Measurements from ENCODE around the gene TMOD4.
"Not testable (repeated sequence)": the region's sequence is repeated elsewhere in the genome, so short reads cannot be mapped to it uniquely, and the experiment has no call there.

TMOD4 gene

GRCh38 chr1:151175863-151176262, at the start of gene TMOD4:
TSS of gene TMOD4 (minus strand) at chr1:151175981. CDS start at chr1:151174875, 1,106 bp downstream.
- Histone ChIP-seq H3K4me3 (ENCODE audit: low read length) (no peak within 1 kb of the TSS), H3K27me3 (ENCODE audit: control insufficient read depth, insufficient read depth, low read length) (no peaks in the 10 kb centered on the region), H3K9me3 (ENCODE audit: control insufficient read depth, low read length) (no peaks in the 10 kb centered on the region), H3K9ac (ENCODE audit: low read length) (no peak within 1 kb of the TSS), H3K36me3 (ENCODE audit: control insufficient read depth, insufficient read depth, low read length) (peaks cover 6% of the 10 kb centered on the region), H3K4me1 (ENCODE audit: control insufficient read depth, insufficient read depth, low read length) (no peaks in the 10 kb centered on the region)

- Histone ChIP-seq H3K4me3 (ENCODE audit: low read length) (no peak overlapping the region), H3K9me3 (ENCODE audit: control insufficient read depth, low read length) (no peaks in the 10 kb centered on the region)
Measured at GRCh38 chr1:151222130-151222529, 46.3 kb upstream of the TMOD4 start.

GRCh38 chr1:151221616-151222015, 45.8 kb upstream of the TMOD4 start:
- no peaks in the 10 kb centered on the region for H3K27me3 ChIP-seq (ENCODE audit: control insufficient read depth, insufficient read depth, low read length)
- no peak overlapping the region for H3K9ac ChIP-seq (ENCODE audit: low read length)
- no peaks in the 10 kb centered on the region for H3K4me1 ChIP-seq (ENCODE audit: control insufficient read depth, insufficient read depth, low read length)
- no peaks in the 10 kb centered on the region for H3K36me3 ChIP-seq (ENCODE audit: control insufficient read depth, insufficient read depth, low read length)
- H3K9me3 ChIP-seq (ENCODE audit: control insufficient read depth, low read length): no peaks in the 10 kb centered on the region
- H3K4me3 ChIP-seq (ENCODE audit: low read length): no peak overlapping the region

More at GRCh38 chr1:151222130-151222529, 46.3 kb upstream of the TMOD4 start:
- no peak overlapping the region for H3K9ac ChIP-seq (ENCODE audit: low read length)
- H3K4me1 ChIP-seq (ENCODE audit: control insufficient read depth, insufficient read depth, low read length): no peaks in the 10 kb centered on the region
- H3K27me3 ChIP-seq (ENCODE audit: control insufficient read depth, insufficient read depth, low read length): no peaks in the 10 kb centered on the region
- H3K36me3 ChIP-seq (ENCODE audit: control insufficient read depth, insufficient read depth, low read length): no peaks in the 10 kb centered on the region

DNA sequence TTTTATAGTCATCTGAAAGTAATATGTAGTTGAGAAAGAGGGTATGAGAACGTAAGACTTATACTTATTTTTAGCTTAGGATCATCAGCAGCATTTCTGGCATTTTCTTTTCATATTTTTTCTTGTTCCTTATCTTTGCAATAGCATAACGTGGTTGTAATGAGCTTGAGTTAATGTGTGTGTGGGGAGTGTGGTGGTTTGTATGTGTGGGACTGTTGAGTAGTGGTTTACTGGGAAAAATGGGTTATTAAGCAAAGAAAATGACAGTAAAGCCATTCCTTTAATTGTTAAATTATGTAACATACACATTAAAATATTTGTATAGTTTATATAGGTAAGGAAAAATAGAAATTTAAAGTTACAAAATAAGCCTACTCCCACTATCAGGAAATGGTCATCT, 37.8 kb upstream of the TMOD4 start:
- H3K9ac ChIP-seq (ENCODE audit: low read length): no peak overlapping the region
- H3K27me3 ChIP-seq (ENCODE audit: control insufficient read depth, insufficient read depth, low read length): no peaks in the 10 kb centered on the region
- no peaks in the 10 kb centered on the region for H3K36me3 ChIP-seq (ENCODE audit: control insufficient read depth, insufficient read depth, low read length)
- no peaks in the 10 kb centered on the region for H3K9me3 ChIP-seq (ENCODE audit: control insufficient read depth, low read length)
- H3K4me3 ChIP-seq (ENCODE audit: low read length): no peak overlapping the region
- no peaks in the 10 kb centered on the region for H3K4me1 ChIP-seq (ENCODE audit: control insufficient read depth, insufficient read depth, low read length)

- Histone ChIP-seq H3K4me1 (ENCODE audit: control insufficient read depth, insufficient read depth, low read length) (no peaks in the 10 kb centered on the region), H3K4me3 (ENCODE audit: low read length) (no peak overlapping the region), H3K27me3 (ENCODE audit: control insufficient read depth, insufficient read depth, low read length) (no peaks in the 10 kb centered on the region), H3K9me3 (ENCODE audit: control insufficient read depth, low read length) (no peaks in the 10 kb centered on the region), H3K36me3 (ENCODE audit: control insufficient read depth, insufficient read depth, low read length) (no peaks in the 10 kb centered on the region), H3K9ac (ENCODE audit: low read length) (no peak overlapping the region)
Measured at GRCh38 chr1:151211972-151212705, 36.4 kb upstream of the TMOD4 start.

- H3K4me3 ChIP-seq (ENCODE audit: low read length): no peak overlapping the region
Measured at GRCh38 chr1:151210830-151211229, 35.0 kb upstream of the TMOD4 start.

GRCh38 chr1:151205381-151205965, 29.7 kb upstream of the TMOD4 start:
- not testable (repeated sequence) for H3K27me3 ChIP-seq (ENCODE audit: control insufficient read depth, insufficient read depth, low read length); H3K4me3 ChIP-seq (ENCODE audit: low read length); H3K9me3 ChIP-seq (ENCODE audit: control insufficient read depth, low read length); H3K4me1 ChIP-seq (ENCODE audit: control insufficient read depth, insufficient read depth, low read length); H3K36me3 ChIP-seq (ENCODE audit: control insufficient read depth, insufficient read depth, low read length); H3K9ac ChIP-seq (ENCODE audit: low read length)

More at GRCh38 chr1:151210830-151211229, 35.0 kb upstream of the TMOD4 start:
- Histone ChIP-seq H3K4me1 (ENCODE audit: control insufficient read depth, insufficient read depth, low read length) (no peaks in the 10 kb centered on the region), H3K9ac (ENCODE audit: low read length) (no peak overlapping the region), H3K9me3 (ENCODE audit: control insufficient read depth, low read length) (no peaks in the 10 kb centered on the region), H3K36me3 (ENCODE audit: control insufficient read depth, insufficient read depth, low read length) (no peaks in the 10 kb centered on the region), H3K27me3 (ENCODE audit: control insufficient read depth, insufficient read depth, low read length) (no peaks in the 10 kb centered on the region)

- Histone ChIP-seq H3K9me3 (ENCODE audit: control insufficient read depth, low read length) (no peaks in the 10 kb centered on the region), H3K4me3 (ENCODE audit: low read length) (peak overlapping the region; percentile 100), H3K27me3 (ENCODE audit: control insufficient read depth, insufficient read depth, low read length) (no peaks in the 10 kb centered on the region), H3K9ac (ENCODE audit: low read length) (peak overlapping the region; percentile 98), H3K36me3 (ENCODE audit: control insufficient read depth, insufficient read depth, low read length) (no peaks in the 10 kb centered on the region), H3K4me1 (ENCODE audit: control insufficient read depth, insufficient read depth, low read length) (peaks cover 17% of the 10 kb centered on the region)
Measured at GRCh38 chr1:151199873-151200581, 24.2 kb upstream of the TMOD4 start.

- Histone ChIP-seq H3K27me3 (ENCODE audit: control insufficient read depth, insufficient read depth, low read length) (no peaks in the 10 kb centered on the region), H3K4me1 (ENCODE audit: control insufficient read depth, insufficient read depth, low read length) (peaks cover 17% of the 10 kb centered on the region), H3K9me3 (ENCODE audit: control insufficient read depth, low read length) (no peaks in the 10 kb centered on the region), H3K36me3 (ENCODE audit: control insufficient read depth, insufficient read depth, low read length) (no peaks in the 10 kb centered on the region), H3K4me3 (ENCODE audit: low read length) (peak within 1 kb of the TSS; percentile 100), H3K9ac (ENCODE audit: low read length) (peak within 1 kb of the TSS; percentile 98)
Measured at GRCh38 chr1:151198254-151199127, 22.7 kb upstream of the TMOD4 start, which contains the start of gene PIP5K1A. TSS of gene PIP5K1A (plus strand) at chr1:151198552. CDS start at chr1:151198997, 445 bp downstream.

- peaks cover 17% of the 10 kb centered on the region for H3K4me1 ChIP-seq (ENCODE audit: control insufficient read depth, insufficient read depth, low read length)
- H3K9ac ChIP-seq (ENCODE audit: low read length): peak overlapping the region; percentile 98
- H3K36me3 ChIP-seq (ENCODE audit: control insufficient read depth, insufficient read depth, low read length): no peaks in the 10 kb centered on the region
- no peaks in the 10 kb centered on the region for H3K9me3 ChIP-seq (ENCODE audit: control insufficient read depth, low read length)
- H3K27me3 ChIP-seq (ENCODE audit: control insufficient read depth, insufficient read depth, low read length): no peaks in the 10 kb centered on the region
- peak overlapping the region; percentile 100 for H3K4me3 ChIP-seq (ENCODE audit: low read length)
Measured at GRCh38 chr1:151197863-151198253, 22.1 kb upstream of the TMOD4 start.

DNA sequence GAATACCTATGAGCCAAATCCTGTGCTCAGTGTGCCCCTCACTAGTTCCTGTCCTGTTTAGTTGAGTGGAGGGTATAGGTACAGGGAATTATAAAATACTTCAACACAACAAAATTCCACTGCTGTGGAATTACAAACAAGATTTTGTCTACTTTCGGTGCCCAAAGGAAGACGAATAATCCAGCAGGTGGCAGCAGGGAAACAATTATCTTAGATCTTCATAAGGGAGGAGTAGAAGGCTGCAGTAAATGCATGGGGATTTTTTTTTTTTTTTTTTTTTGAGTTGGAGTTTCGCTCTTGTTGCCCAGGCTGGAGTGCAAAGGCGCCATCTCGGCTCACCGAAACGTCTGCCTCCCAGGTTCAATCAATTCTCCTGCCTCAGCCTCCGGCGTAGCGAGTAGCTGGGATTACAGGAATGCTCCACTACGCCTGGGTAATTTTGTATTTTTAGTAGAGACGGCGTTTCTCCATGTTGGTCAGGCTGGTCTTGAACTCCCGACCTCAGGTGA, 20.6 kb upstream of the TMOD4 start:
- Histone ChIP-seq H3K9ac (ENCODE audit: low read length) (peak overlapping the region; percentile 61), H3K4me3 (ENCODE audit: low read length) (no peak overlapping the region), H3K4me1 (ENCODE audit: control insufficient read depth, insufficient read depth, low read length) (peaks cover 17% of the 10 kb centered on the region), H3K9me3 (ENCODE audit: control insufficient read depth, low read length) (no peaks in the 10 kb centered on the region), H3K27me3 (ENCODE audit: control insufficient read depth, insufficient read depth, low read length) (no peaks in the 10 kb centered on the region), H3K36me3 (ENCODE audit: control insufficient read depth, insufficient read depth, low read length) (no peaks in the 10 kb centered on the region)
